IMR-90 (cell line): ENCODE data around the gene TEX22. TPM values are rescaled to one million over a fixed set of nuclear protein-coding genes. Genes with fewer than 3 reads are reported as not detected.

ENCODE experiments used
- ATAC-seq: fragments of 200-7000 bp; cut with Tn5 transposase; 2 replicates; pipeline ENCODE4 v1.9.1; 2020; ENCODE audit warnings: low read depth, mild to moderate bottlenecking, moderate library complexity
- BruUV-seq: library from RNA; stranded (reverse); fragments of 400-500 nt; replicated peaks from 2 replicates; lab custom pipeline; 2021; lab: Mats Ljungman, UMichigan
- CTCF ChIA-PET: fragments of 300-600 bp; formaldehyde crosslinking; extraction: SDS; loops from one replicate; lab custom pipeline; 2021; ENCODE audit warnings: antibody characterized with exemption; lab: Yijun Ruan, JAX
- POLR2A ChIA-PET: fragments of 300-600 bp; sonication (Branson Sonifier 250); formaldehyde crosslinking; loops from one replicate; lab custom pipeline; 2022; ENCODE audit warnings: antibody characterized with exemption; ENCODE audit not compliant: unreplicated experiment; lab: Charles Lee
- DNase-seq: peaks from one replicate; pipeline ENCODE4 v3.0.0; 2013
- H2AFZ ChIP-seq: replicated peaks from 2 replicates; pipeline ENCODE3; 2013; ENCODE audit warnings: low read length, mild to moderate bottlenecking; ENCODE audit not compliant: poor library complexity
- H2AK5ac ChIP-seq: 2 replicates; pipeline ENCODE4 v1.6.1; 2013; ENCODE audit warnings: low read depth, low read length, inconsistent platforms
- H2AK9ac ChIP-seq: replicated peaks from 2 replicates; pipeline ENCODE3; 2013; ENCODE audit warnings: mild to moderate bottlenecking, low read depth, low read length, moderate library complexity; ENCODE audit not compliant: poor library complexity
- H2BK120ac ChIP-seq: 2 replicates; pipeline ENCODE4 v1.6.1; 2013; ENCODE audit warnings: low read depth, low read length, inconsistent platforms
- H2BK15ac ChIP-seq: 3 replicates; pipeline ENCODE4 v1.6.1; 2013; ENCODE audit warnings: low read depth, low read length, inconsistent platforms
- H2BK20ac ChIP-seq: 2 replicates; pipeline ENCODE4 v1.6.1; 2013; ENCODE audit warnings: low read depth, mild to moderate bottlenecking, inconsistent platforms, low read length, moderate library complexity
- H2BK5ac ChIP-seq: 2 replicates; pipeline ENCODE4 v1.6.1; 2013; ENCODE audit warnings: mild to moderate bottlenecking, low read depth, low read length, inconsistent platforms; ENCODE audit not compliant: poor library complexity, severe bottlenecking
- H3K14ac ChIP-seq: replicated peaks from 2 replicates; pipeline ENCODE4 v1.6.1; 2013; ENCODE audit warnings: low read depth, low read length, inconsistent platforms
- H3K18ac ChIP-seq: 2 replicates; pipeline ENCODE4 v1.6.1; 2013; ENCODE audit warnings: low read depth, low read length, control low read depth
- H3K23ac ChIP-seq: 2 replicates; pipeline ENCODE4 v1.6.1; 2013; ENCODE audit warnings: low read depth, low read length, inconsistent platforms
- H3K27ac ChIP-seq: 2 replicates; pipeline ENCODE4 v1.5.1; 2013; ENCODE audit warnings: mild to moderate bottlenecking, control low read depth, low read length; ENCODE audit not compliant: insufficient read depth
- H3K27me3 ChIP-seq: 2 replicates; pipeline ENCODE4 v1.6.1; 2013; ENCODE audit warnings: low read length; ENCODE audit not compliant: control insufficient read depth, insufficient read depth
- H3K36me3 ChIP-seq: 2 replicates; pipeline ENCODE4 v1.6.1; 2013; ENCODE audit warnings: low read length, mixed read lengths; ENCODE audit not compliant: control insufficient read depth, insufficient read depth
- H3K4ac ChIP-seq: 2 replicates; pipeline ENCODE4 v1.6.1; 2013; ENCODE audit warnings: low read depth, low read length, inconsistent platforms
- H3K4me1 ChIP-seq: 2 replicates; pipeline ENCODE4 v1.6.1; 2013; ENCODE audit warnings: low read length, mixed read lengths; ENCODE audit not compliant: control insufficient read depth, insufficient read depth
- H3K4me2 ChIP-seq: 2 replicates; pipeline ENCODE4 v1.6.1; 2013; ENCODE audit warnings: low read depth, mild to moderate bottlenecking, control low read depth, low read length, moderate library complexity
- H3K4me3 ChIP-seq: 2 replicates; pipeline ENCODE4 v1.5.1; 2013; ENCODE audit warnings: low read depth, mild to moderate bottlenecking, control low read depth, low read length, moderate library complexity; ENCODE audit not compliant: insufficient read depth
- H3K56ac ChIP-seq: 2 replicates; pipeline ENCODE4 v1.6.1; 2013; ENCODE audit warnings: low read length, inconsistent platforms; ENCODE audit not compliant: insufficient read depth; ENCODE audit errors: extremely low read depth
- H3K79me1 ChIP-seq, 2 experiments: 2 replicates each; pipeline ENCODE4 v1.6.1; 2013; ENCODE audit warnings: low read length in 2 of 2, inconsistent platforms in 1 of 2, low read depth in 1 of 2
- H3K9ac ChIP-seq: 2 replicates; pipeline ENCODE4 v1.6.1; 2013; ENCODE audit warnings: low read depth, low read length, control low read depth
- H3K9me1 ChIP-seq: 2 replicates; pipeline ENCODE4 v1.6.1; 2013; ENCODE audit warnings: low read length, inconsistent platforms; ENCODE audit not compliant: insufficient read depth
- H3K9me3 ChIP-seq: 2 replicates; pipeline ENCODE4 v1.6.1; 2013; ENCODE audit warnings: low read length; ENCODE audit not compliant: control insufficient read depth, insufficient read depth
- H4K20me1 ChIP-seq: 2 replicates; pipeline ENCODE4 v1.6.1; 2013; ENCODE audit warnings: low read length, inconsistent platforms; ENCODE audit not compliant: insufficient read depth
- H4K5ac ChIP-seq: 2 replicates; pipeline ENCODE4 v1.6.1; 2013; ENCODE audit warnings: mild to moderate bottlenecking, low read depth, low read length, control low read depth
- H4K8ac ChIP-seq, 2 experiments: 2 replicates each; pipeline ENCODE4 v1.6.1; 2013; ENCODE audit warnings: low read depth in 2 of 2, low read length in 2 of 2, control low read depth in 1 of 2, inconsistent platforms in 1 of 2
- H4K91ac ChIP-seq: 2 replicates; pipeline ENCODE4 v1.6.1; 2013; ENCODE audit warnings: low read depth, low read length, inconsistent platforms; ENCODE audit not compliant: insufficient read depth
- BHLHE40 ChIP-seq: fragments of 150-350 bp; IDR thresholded peaks from 2 replicates; pipeline ENCODE4 v1.6.1; 2016; ENCODE audit warnings: mild to moderate bottlenecking, low read depth, low read length
- CEBPB ChIP-seq: IDR thresholded peaks from 2 replicates; pipeline ENCODE4 v1.6.1; 2012; ENCODE audit warnings: low read depth, low read length, improper control_type of control experiment
- CHD1 ChIP-seq: IDR thresholded peaks from 2 replicates; pipeline ENCODE4 v1.6.1; 2012; ENCODE audit warnings: low read depth, low read length, improper control_type of control experiment
- FOS ChIP-seq: fragments of 150-350 bp; IDR thresholded peaks from 2 replicates; pipeline ENCODE4 v1.6.1; 2016; ENCODE audit warnings: low read depth, low read length
- MAFK ChIP-seq: IDR thresholded peaks from 2 replicates; pipeline ENCODE4 v1.6.1; 2012; ENCODE audit warnings: low read depth, low read length, improper control_type of control experiment
- MAZ ChIP-seq: IDR thresholded peaks from 2 replicates; pipeline ENCODE4 v1.6.1; 2012; ENCODE audit warnings: low read depth, mild to moderate bottlenecking, low read length, improper control_type of control experiment, moderate library complexity, borderline replicate concordance
- MXI1 ChIP-seq: IDR thresholded peaks from 2 replicates; pipeline ENCODE4 v1.6.1; 2012; ENCODE audit warnings: low read depth, mild to moderate bottlenecking, low read length, moderate library complexity, borderline replicate concordance
- NFE2L2 ChIP-seq: fragments of 150-350 bp; IDR thresholded peaks from 2 replicates; pipeline ENCODE4 v1.6.1; 2016; ENCODE audit warnings: low read depth, mild to moderate bottlenecking, low read length
- POLR2A ChIP-seq: IDR thresholded peaks from 2 replicates; pipeline ENCODE4 v1.6.1; 2012; ENCODE audit warnings: mild to moderate bottlenecking, low read depth, low read length
- RAD21 ChIP-seq: IDR thresholded peaks from 2 replicates; pipeline ENCODE4 v1.6.1; 2012; ENCODE audit warnings: low read length, improper control_type of control experiment
- RCOR1 ChIP-seq: IDR thresholded peaks from 2 replicates; pipeline ENCODE4 v1.6.1; 2012; ENCODE audit warnings: mild to moderate bottlenecking, low read length, improper control_type of control experiment; ENCODE audit not compliant: insufficient replicate concordance
- SMC3 ChIP-seq: fragments of 150-350 bp; IDR thresholded peaks from 2 replicates; pipeline ENCODE4 v1.6.1; 2016; ENCODE audit warnings: low read depth, mild to moderate bottlenecking, antibody characterized with exemption, low read length, moderate library complexity
- WGBS, 2 experiments: methylation state at CpG; one replicate each; pipeline versions ENCODE4 v1.1.5 to v1.1.7; 2013; ENCODE audit warnings: missing lambda C conversion rate in 2 of 2; ENCODE audit not compliant: insufficient read length in 1 of 2; ENCODE audit errors: extremely low coverage in 2 of 2; 5-methylcytosine and 5-hydroxymethylcytosine counted together
- dilution Hi-C: fragments of 300-500 bp; cut with HindIII; formaldehyde crosslinking; loops from one replicate; pipeline ENCODE4 v1.14.3; 2018; ENCODE audit warnings: low sequenced_read_pairs; ENCODE audit not compliant: unreplicated experiment
- in situ Hi-C: fragments of 300-500 bp; cut with MboI; formaldehyde crosslinking; loops from 3 replicates; pipeline ENCODE4 v1.14.3; 2019; ENCODE audit warnings: low sequenced_read_pairs, inconsistent platforms, mixed read lengths
- intact Hi-C: fragments of 100-400 bp; cut with micrococcal nuclease; formaldehyde crosslinking; loops from 2 replicates; pipeline ENCODE4 v1.10.0; 2022
- polyA plus RNA-seq, 3 experiments: library from polyadenylated mRNA; depleted of rRNA; stranded (reverse); fragments of >200 nt; gene quantifications; 2 replicates each; pipeline ENCODE4 v1.2.3, GENCODE V29; 2012; ENCODE audit warnings: low replicate concordance in 1 of 3
- total RNA-seq: library from RNA; depleted of rRNA; stranded (reverse); fragments of >200 nt; gene quantifications from 2 replicates; pipeline ENCODE4 v1.2.3, GENCODE V29; 2012
- TF ChIP-seq, protein P1 (sequence below): fragments of 150-350 bp; IDR thresholded peaks from 2 replicates; pipeline ENCODE4 v1.6.1; 2016; ENCODE audit warnings: low read depth, mild to moderate bottlenecking, low read length, moderate library complexity, borderline replicate concordance
- TF ChIP-seq, protein P2 (sequence below): fragments of 150-350 bp; IDR thresholded peaks from 2 replicates; pipeline ENCODE4 v1.6.1; 2017; ENCODE audit warnings: mild to moderate bottlenecking, antibody characterized with exemption, low read length, low read depth
- TF ChIP-seq, protein P3 (sequence below): conservative IDR thresholded peaks from 2 replicates; pipeline ENCODE4 v1.5.1; 2012; ENCODE audit warnings: mild to moderate bottlenecking, low read depth, low read length, improper control_type of control experiment

The TEX22 gene
- total and polyA plus RNA-seq, 2 of the 4 experiments (the other 2 are of a cell fraction), result 0.10 to 0.18 TPM

DNA sequence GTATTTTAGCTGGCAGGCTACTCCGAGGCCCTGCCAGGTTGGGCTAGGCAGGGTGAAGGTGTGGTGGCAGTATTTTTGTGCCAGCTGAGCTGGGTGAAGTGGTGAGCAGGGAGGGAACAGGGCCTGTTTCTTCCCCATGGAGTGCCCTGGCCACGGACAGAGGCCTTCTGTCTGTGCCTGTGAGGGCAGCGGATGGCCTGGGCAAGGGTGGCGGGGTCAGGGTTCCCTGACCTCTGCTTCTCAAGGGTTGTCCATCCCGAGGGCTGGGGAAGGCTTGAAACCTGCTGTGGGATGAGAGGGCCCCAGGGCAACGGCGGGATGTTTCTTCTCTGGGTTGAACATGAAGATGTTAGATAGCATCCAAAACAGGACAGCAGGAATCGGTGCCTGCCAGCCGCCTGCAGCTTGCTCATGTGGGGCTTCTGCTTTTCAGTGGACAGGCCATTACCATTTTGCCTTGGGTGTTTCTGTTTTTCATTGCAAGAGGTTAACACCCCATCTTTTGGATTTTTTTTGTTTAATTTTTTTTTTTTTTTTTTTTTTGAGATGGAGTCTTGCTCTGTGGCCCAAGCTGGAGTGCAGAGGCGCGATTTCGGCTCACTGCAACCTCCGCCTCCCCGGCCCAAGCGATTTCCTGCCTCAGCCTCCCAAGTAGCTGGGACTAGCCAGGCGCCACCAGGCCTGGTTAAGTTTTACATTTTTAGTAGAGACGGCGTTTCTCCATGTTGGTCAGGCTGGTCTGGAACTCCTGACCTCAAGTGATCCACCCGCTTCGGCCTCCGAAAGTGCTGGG lies 24.6 kb downstream of the TEX22 start:
- H2AK9ac ChIP-seq, result peak overlapping the region; percentile 48
- dilution Hi-C loops, result no loop called here
- H3K14ac ChIP-seq, result no peak overlapping the region
- CTCF ChIA-PET, result no interaction called here
- no peak overlapping the region for H2BK20ac ChIP-seq
- WGBS, 2 experiments, result 100% methylated on average over 3 of the region's 21 CpGs; no CpG with 5 or more reads in 1 of the 2 experiments
- peaks cover 10% of the 10 kb centered on the region; the same call in 1 of the 2 replicates for H3K9me1 ChIP-seq
- POLR2A ChIA-PET, result no interaction called here
- no peak overlapping the region for H2BK15ac ChIP-seq
- ATAC-seq (no peak), DNase-seq (no peak)
- peaks cover 56% of the 10 kb centered on the region for H4K20me1 ChIP-seq
- in situ Hi-C loops, result no loop called here
- H2AK5ac ChIP-seq, result no peak overlapping the region
- no peaks in the 10 kb centered on the region for H3K27me3 ChIP-seq
- peaks cover 17% of the 10 kb centered on the region for H3K36me3 ChIP-seq
- no peak overlapping the region for H3K4ac ChIP-seq
- no peak overlapping the region for H3K56ac ChIP-seq
- H4K91ac ChIP-seq, result no peak overlapping the region
- intact Hi-C loops, result no loop called here
- peaks cover 18% of the 10 kb centered on the region for H3K4me1 ChIP-seq
- H3K4me3 ChIP-seq, result no peak overlapping the region
- no peak overlapping the region for H3K27ac ChIP-seq
- H2BK120ac ChIP-seq, result no peak overlapping the region
- no peak overlapping the region for H2AFZ ChIP-seq
- no peak overlapping the region for H3K4me2 ChIP-seq
- no TSS peak for BruUV-seq
- H4K5ac ChIP-seq, result no peak overlapping the region
- H3K9me3 ChIP-seq, result no peaks in the 10 kb centered on the region
- H3K9ac ChIP-seq, result no peak overlapping the region
- no peak overlapping the region for H4K8ac ChIP-seq
- H3K79me1 ChIP-seq, result peaks cover 4 to 55% of the 10 kb centered on the region in 2 experiments
- no peak overlapping the region for H2BK5ac ChIP-seq
- H3K23ac ChIP-seq, result peak overlapping the region; percentile 48; the same call in 1 of the 2 replicates
- no peak overlapping the region for H3K18ac ChIP-seq
- TF ChIP-seq CHD1, result no peak
- TF ChIP-seq, protein P1, sequence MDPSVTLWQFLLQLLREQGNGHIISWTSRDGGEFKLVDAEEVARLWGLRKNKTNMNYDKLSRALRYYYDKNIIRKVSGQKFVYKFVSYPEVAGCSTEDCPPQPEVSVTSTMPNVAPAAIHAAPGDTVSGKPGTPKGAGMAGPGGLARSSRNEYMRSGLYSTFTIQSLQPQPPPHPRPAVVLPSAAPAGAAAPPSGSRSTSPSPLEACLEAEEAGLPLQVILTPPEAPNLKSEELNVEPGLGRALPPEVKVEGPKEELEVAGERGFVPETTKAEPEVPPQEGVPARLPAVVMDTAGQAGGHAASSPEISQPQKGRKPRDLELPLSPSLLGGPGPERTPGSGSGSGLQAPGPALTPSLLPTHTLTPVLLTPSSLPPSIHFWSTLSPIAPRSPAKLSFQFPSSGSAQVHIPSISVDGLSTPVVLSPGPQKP, result no peak
- TF ChIP-seq RAD21, result no peak
- TF ChIP-seq RCOR1, result no peak
- TF ChIP-seq, protein P2, sequence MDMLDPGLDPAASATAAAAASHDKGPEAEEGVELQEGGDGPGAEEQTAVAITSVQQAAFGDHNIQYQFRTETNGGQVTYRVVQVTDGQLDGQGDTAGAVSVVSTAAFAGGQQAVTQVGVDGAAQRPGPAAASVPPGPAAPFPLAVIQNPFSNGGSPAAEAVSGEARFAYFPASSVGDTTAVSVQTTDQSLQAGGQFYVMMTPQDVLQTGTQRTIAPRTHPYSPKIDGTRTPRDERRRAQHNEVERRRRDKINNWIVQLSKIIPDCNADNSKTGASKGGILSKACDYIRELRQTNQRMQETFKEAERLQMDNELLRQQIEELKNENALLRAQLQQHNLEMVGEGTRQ, result no peak
- TF ChIP-seq, protein P3, sequence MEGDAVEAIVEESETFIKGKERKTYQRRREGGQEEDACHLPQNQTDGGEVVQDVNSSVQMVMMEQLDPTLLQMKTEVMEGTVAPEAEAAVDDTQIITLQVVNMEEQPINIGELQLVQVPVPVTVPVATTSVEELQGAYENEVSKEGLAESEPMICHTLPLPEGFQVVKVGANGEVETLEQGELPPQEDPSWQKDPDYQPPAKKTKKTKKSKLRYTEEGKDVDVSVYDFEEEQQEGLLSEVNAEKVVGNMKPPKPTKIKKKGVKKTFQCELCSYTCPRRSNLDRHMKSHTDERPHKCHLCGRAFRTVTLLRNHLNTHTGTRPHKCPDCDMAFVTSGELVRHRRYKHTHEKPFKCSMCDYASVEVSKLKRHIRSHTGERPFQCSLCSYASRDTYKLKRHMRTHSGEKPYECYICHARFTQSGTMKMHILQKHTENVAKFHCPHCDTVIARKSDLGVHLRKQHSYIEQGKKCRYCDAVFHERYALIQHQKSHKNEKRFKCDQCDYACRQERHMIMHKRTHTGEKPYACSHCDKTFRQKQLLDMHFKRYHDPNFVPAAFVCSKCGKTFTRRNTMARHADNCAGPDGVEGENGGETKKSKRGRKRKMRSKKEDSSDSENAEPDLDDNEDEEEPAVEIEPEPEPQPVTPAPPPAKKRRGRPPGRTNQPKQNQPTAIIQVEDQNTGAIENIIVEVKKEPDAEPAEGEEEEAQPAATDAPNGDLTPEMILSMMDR, result no peak
- no peak for TF ChIP-seq MXI1
- no peak for TF ChIP-seq POLR2A
- no peak for TF ChIP-seq CEBPB
- no peak for TF ChIP-seq FOS
- no peak for TF ChIP-seq NFE2L2
- TF ChIP-seq SMC3, result no peak
- TF ChIP-seq MAFK, result no peak
- no peak for TF ChIP-seq BHLHE40
- no peak for TF ChIP-seq MAZ
